Smooth muscle cell (in vitro differentiated cells): ENCODE data around the gene APMAP. TPM values are rescaled to one million over a fixed set of nuclear protein-coding genes. Genes with fewer than 3 reads are reported as not detected.

Experiments
- DNase-seq: peaks from one replicate; lab custom pipeline; 2025; ENCODE audit not compliant: unreplicated experiment; lab: John Stamatoyannopoulos, UW
- H2AFZ ChIP-seq: fragments of 200-600 bp; sonication (generic); 2 replicates; pipeline ENCODE4 v1.6.0; 2016; ENCODE audit warnings: antibody characterized with exemption, low read depth, mild to moderate bottlenecking
- H3F3A ChIP-seq: fragments of 200-600 bp; sonication (generic); 2 replicates; pipeline ENCODE4 v1.6.0; 2017; ENCODE audit warnings: antibody characterized with exemption, low read depth
- H3K27ac ChIP-seq: fragments of 200-600 bp; sonication (generic); 2 replicates; pipeline ENCODE4 v1.5.1; 2016; ENCODE audit warnings: low read depth, mild to moderate bottlenecking
- H3K27me3 ChIP-seq: fragments of 200-600 bp; sonication (generic); 2 replicates; pipeline ENCODE4 v1.6.1; 2016; ENCODE audit warnings: low read depth, mild to moderate bottlenecking
- H3K36me3 ChIP-seq: fragments of 200-600 bp; sonication (generic); 2 replicates; pipeline ENCODE4 v1.5.1; 2016; ENCODE audit warnings: low read depth
- H3K4me1 ChIP-seq: fragments of 200-600 bp; sonication (generic); 2 replicates; pipeline ENCODE4 v1.5.1; 2016; ENCODE audit warnings: low read depth
- H3K4me2 ChIP-seq: fragments of 200-600 bp; sonication (generic); 2 replicates; pipeline ENCODE4 v1.6.0; 2016; ENCODE audit warnings: mild to moderate bottlenecking
- H3K4me3 ChIP-seq: fragments of 200-600 bp; sonication (generic); 2 replicates; pipeline ENCODE4 v1.5.1; 2016; ENCODE audit warnings: mild to moderate bottlenecking
- H3K79me2 ChIP-seq: fragments of 200-600 bp; sonication (generic); 2 replicates; pipeline ENCODE4 v1.6.0; 2016; ENCODE audit warnings: low read depth, mild to moderate bottlenecking
- H3K9ac ChIP-seq: fragments of 200-600 bp; sonication (generic); 2 replicates; pipeline ENCODE4 v1.6.0; 2016; ENCODE audit warnings: low read depth
- H3K9me3 ChIP-seq: fragments of 200-600 bp; sonication (generic); replicated peaks from 2 replicates; pipeline ENCODE4 v1.5.1; 2016; ENCODE audit warnings: low read depth
- H4K20me1 ChIP-seq: fragments of 200-600 bp; sonication (generic); 2 replicates; pipeline ENCODE4 v1.6.0; 2016; ENCODE audit warnings: low read depth
- CTCF ChIP-seq: fragments of 200-600 bp; sonication (generic); IDR thresholded peaks from 2 replicates; pipeline ENCODE4 v1.5.1; 2017; ENCODE audit warnings: borderline replicate concordance, mild to moderate bottlenecking, antibody characterized with exemption; ENCODE audit not compliant: insufficient read depth, poor library complexity, severe bottlenecking
- WGBS: methylation state at CpG from one replicate; pipeline ENCODE4 v1.1.7; 2016; ENCODE audit warnings: low lambda C conversion rate; 5-methylcytosine and 5-hydroxymethylcytosine counted together
- polyA plus RNA-seq: library from polyadenylated mRNA; unstranded; fragments of >200 nt; fragmentation: Nextera tagmentation; extraction: Ambion mirVana; gene quantifications from 2 replicates; pipeline ENCODE4 v1.2.1, GENCODE V29; 2016
- total RNA-seq: library from RNA; depleted of rRNA; stranded (reverse); fragments of >200 nt; gene quantifications from 2 replicates; pipeline ENCODE4 v1.2.3, GENCODE V29; 2014

APMAP gene
- total and polyA plus RNA-seq, 2 experiments from 2014 or later, result 54.4 to 86.9 TPM

- Histone ChIP-seq H2AFZ (no peak overlapping the region), H3K4me1 (peaks cover 2% of the 10 kb centered on the region), H3K79me2 (peaks cover 50% of the 10 kb centered on the region), H3K36me3 (peaks cover 5% of the 10 kb centered on the region), H3K9me3 (no peaks in the 10 kb centered on the region), H3K4me2 (no peak overlapping the region), H3K9ac (no peak overlapping the region), H3K27ac (no peak overlapping the region), H3F3A (no peaks in the 10 kb centered on the region), H3K4me3 (no peak overlapping the region), H4K20me1 (peaks cover 49% of the 10 kb centered on the region), H3K27me3 (no peaks in the 10 kb centered on the region)
- no peak for TF ChIP-seq CTCF
- no peak for DNase-seq
- 97% methylated on average over 7 of the region's 7 CpGs for WGBS
These were observed 6.0 kb downstream of the APMAP start for GRCh38 chr20:24986436-24987015.

GRCh38 chr20:24985802-24986201 is 6.7 kb downstream of the APMAP start:
- Histone ChIP-seq H3K36me3 (peaks cover 5% of the 10 kb centered on the region), H3K27me3 (no peaks in the 10 kb centered on the region), H3K4me2 (no peak overlapping the region), H3K79me2 (peaks cover 43% of the 10 kb centered on the region), H4K20me1 (peaks cover 49% of the 10 kb centered on the region), H3F3A (no peaks in the 10 kb centered on the region), H3K27ac (no peak overlapping the region), H2AFZ (no peak overlapping the region), H3K4me1 (no peaks in the 10 kb centered on the region), H3K4me3 (no peak overlapping the region), H3K9ac (no peak overlapping the region), H3K9me3 (no peaks in the 10 kb centered on the region)
- DNase-seq, result no peak
- no peak for TF ChIP-seq CTCF
- WGBS, result 69% methylated on average over 6 of the region's 6 CpGs

GRCh38 chr20:24984961-24985640 is 7.5 kb downstream of the APMAP start:
- no peaks in the 10 kb centered on the region for H3F3A ChIP-seq
- WGBS, result 90% methylated on average over 3 of the region's 3 CpGs
- H3K79me2 ChIP-seq, result peaks cover 37% of the 10 kb centered on the region

More at GRCh38 chr20:24984961-24985640, 7.5 kb downstream of the APMAP start:
- H3K4me1 ChIP-seq, result no peaks in the 10 kb centered on the region
- peaks cover 5% of the 10 kb centered on the region for H3K36me3 ChIP-seq
- no peaks in the 10 kb centered on the region for H3K9me3 ChIP-seq
- no peaks in the 10 kb centered on the region for H3K27me3 ChIP-seq
- no peak overlapping the region for H3K27ac ChIP-seq
- no peak for DNase-seq
- H3K4me3 ChIP-seq, result no peak overlapping the region
- H3K9ac ChIP-seq, result no peak overlapping the region
- H3K4me2 ChIP-seq, result no peak overlapping the region
- peaks cover 48% of the 10 kb centered on the region for H4K20me1 ChIP-seq
- no peak for TF ChIP-seq CTCF
- H2AFZ ChIP-seq, result no peak overlapping the region
